Right renal cortex interstitium (tissue), 3 donors: ENCODE measurements around the gene DPYD. TPM values are rescaled to one million over a fixed set of nuclear protein-coding genes. Genes with fewer than 3 reads are reported as not detected.

Experiments
- DNase-seq, 3 donors: peaks; one replicate each; pipeline ENCODE4 v3.0.0-alpha.2; 2013; ENCODE audit warnings: low read depth in 3 of 3, low spot score in 2 of 3
- polyA plus RNA-seq, 3 donors: library from polyadenylated mRNA; unstranded; fragments of 120-200 nt; gene quantifications; one replicate each; pipeline ENCODE4 v1.2.1, GENCODE V29; 2013; ENCODE audit not compliant: insufficient read length in 3 of 3

Gene DPYD
- polyA plus RNA-seq, 3 donors = 13.8 to 14.9 (median 14.4) TPM

DNA sequence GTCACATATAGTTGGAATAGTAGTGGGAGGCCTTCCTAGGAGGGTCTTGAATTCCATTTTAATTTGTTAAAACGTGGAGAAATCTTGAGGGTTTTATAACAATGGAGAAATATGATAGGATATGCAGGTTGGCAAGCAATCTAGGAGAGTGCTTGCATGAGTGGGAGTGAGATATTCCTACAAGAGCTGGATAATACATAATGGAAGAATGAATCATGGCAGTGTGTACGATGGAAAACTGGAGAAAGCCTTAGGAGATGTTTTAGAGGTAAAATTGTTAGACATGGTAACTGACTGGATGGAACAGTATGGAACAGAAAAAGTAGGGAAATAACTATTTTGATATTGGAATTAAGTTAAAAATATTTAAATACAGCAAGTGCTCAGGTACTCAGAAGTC is 846.9 kb downstream of the DPYD start:
- no peak for DNase-seq

DNA sequence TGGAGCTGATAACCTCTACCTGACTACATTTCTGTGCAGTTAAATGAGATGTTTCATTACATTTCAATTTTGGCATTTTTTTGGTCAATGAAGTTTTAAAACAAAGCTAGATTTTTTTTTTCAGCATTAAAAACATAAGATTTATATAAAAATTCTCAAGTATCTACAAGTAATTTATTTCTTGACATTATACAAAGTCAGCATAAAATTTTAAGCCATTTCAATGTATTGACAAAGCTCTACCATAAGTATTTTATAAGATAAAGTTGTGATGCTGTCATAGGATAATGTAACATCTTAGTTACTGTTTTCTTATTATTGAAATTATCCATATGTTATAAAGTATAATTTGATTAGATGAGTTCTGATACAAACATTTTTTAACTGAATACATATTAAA is 847.7 kb downstream of the DPYD start:
- DNase-seq = no peak

DNA sequence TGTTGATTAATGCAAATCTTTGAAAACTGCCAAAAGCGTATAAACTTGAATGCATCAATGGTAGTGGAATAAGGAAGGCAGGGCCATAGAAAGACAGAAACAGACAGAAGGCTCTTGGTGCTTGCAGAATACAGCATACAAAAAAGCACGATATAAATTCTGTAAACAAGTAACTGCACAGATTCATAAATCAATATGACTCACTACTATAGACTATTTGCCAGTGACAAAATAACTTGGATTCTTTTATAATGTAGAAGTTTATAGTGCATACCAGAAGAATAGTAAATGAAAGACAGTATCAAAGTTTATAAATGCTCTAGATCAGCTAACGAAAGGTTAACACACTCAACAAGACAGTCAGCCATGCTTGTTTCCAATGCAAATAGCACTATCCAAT is 849.7 kb downstream of the DPYD start:
- DNase-seq = no peak

- no peak for DNase-seq
Measured at GRCh38 chr1:97070376-97070775, 850.5 kb downstream of the DPYD start.

DNA sequence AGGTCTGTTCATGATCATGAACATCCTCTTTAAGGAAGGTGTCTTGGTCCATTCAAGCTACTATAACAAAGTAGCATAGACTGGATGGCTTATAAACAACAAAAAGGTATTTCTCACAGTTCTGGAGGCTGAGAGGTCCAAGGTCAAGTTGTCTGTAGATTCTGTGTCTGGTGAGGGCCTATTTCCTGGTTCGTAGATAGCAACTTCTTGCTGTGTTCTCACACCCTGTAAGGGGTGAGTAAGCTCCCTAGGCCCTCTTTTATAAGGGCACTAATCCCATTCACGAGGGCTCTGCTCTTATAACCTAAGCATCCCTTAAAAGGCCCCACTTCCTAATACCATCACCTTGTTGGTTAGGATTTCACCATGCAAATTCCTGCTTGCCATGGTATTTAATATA is 851.5 kb downstream of the DPYD start:
- DNase-seq = no peak

DNA sequence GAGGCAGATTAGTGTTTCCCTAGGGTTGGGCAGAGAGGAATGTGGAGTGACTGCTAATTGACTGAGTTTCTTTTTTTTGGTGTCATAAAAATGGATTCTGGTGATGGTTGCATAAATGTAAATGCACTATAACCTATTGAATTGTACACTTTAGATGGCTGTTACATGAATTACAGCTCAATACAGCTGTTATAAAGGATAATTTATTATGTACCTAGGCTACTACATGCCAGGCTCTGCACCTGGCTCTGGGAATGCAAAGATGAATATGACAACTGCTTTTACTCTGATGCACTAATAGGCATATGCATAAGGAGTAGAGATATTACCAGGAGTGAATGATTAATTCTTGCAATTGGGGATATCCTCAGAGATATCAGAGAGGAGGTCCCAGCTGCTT is 854.0 kb downstream of the DPYD start:
- no peak for DNase-seq

DNA sequence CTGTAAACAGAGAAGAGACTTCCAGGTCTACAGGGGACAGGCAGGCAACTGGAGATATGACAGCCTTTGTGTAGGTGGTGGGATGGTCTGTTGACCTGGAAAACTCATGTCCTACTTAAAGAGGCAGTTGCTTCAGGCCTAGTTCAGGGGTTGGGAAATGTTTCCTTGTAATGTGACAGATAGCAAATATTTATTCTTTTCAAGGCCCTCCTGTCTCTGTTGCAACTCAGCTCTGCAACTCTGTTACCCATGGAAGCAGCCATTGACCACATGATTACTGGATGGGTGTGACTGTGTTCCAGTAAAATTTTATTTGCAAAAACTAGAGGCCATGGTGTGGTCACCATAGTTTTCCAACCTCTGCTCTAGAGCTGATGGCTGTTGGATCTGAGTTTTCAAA is 857.3 kb downstream of the DPYD start:
- no peak for DNase-seq

GRCh38 chr1:97061604-97062003 is 859.2 kb downstream of the DPYD start:
- no peak for DNase-seq

DNA sequence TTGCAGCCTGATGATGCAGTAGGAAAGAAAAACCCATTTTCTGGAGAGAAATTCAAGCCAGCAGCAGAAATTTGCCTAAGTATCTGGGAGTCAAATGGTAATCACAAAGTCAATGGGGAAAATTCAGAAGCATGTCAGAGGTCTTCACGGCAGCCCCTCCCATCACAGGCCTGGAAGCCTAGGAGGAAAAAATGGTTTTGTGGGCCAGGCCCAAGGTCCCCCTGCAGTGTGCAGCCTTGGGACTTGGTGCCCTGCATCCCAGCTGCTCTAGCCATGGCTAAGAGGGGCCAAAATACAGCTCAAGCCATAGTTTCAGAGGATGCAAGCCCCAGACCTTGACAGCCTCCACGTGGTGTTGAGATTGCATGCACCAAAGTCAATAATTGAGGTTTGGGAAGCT is 864.4 kb downstream of the DPYD start:
- no peak for DNase-seq

GRCh38 chr1:97053268-97053667 is 867.6 kb downstream of the DPYD start:
- no peak for DNase-seq

GRCh38 chr1:97051823-97052222 is 869.0 kb downstream of the DPYD start:
- no peak for DNase-seq

GRCh38 chr1:97050506-97050905 is 870.3 kb downstream of the DPYD start:
- DNase-seq = no peak

DNA sequence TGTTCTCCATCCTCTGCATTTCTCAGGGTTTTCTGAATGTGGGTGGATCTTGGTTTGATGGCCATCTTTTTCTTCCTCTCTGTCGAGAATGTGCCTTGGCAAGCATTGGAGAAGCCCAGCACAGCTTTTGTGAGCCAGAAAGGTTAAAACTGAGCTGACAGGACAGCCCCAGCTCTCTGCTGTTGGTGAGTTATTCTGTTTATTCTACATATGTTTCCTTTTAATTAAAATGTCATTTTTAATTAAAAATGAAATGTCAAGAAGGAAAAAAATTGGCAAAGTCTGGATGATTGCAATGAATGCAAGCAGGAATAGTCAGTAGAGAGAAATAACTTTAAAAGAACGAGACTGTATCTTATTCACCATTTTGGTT is 873.4 kb downstream of the DPYD start:
- no peak for DNase-seq

DNA sequence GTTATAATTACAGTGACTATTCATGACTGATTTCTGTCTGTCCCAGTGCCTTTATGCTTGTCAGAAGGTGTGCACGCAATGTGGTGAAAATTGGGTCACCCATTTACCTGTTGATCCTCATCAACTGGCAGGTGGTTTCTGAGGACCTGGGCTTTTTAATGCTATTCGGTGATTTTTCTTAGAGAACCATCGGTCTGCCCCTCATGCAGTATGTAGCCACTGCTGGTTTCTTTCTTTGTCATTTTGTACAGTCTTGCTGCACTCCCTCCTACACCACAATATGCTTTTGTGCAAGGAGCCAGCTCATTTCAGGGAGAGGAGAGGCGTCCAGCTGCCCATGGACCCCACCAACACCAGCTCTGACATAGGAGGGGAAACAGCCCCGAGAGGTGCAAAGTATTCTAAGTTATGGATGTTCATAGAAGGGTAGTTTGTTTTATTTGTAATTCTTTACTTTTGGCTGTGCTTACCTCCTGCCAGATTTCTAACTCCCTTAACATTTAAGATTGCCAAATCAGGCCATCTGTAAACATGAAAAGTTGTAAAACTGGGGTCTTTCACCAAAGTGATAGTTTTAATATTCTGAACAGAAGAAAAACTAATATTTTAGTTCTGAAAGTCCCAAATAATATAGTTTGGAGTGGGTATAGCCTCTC is 873.9 kb downstream of the DPYD start:
- DNase-seq = no peak

DNA sequence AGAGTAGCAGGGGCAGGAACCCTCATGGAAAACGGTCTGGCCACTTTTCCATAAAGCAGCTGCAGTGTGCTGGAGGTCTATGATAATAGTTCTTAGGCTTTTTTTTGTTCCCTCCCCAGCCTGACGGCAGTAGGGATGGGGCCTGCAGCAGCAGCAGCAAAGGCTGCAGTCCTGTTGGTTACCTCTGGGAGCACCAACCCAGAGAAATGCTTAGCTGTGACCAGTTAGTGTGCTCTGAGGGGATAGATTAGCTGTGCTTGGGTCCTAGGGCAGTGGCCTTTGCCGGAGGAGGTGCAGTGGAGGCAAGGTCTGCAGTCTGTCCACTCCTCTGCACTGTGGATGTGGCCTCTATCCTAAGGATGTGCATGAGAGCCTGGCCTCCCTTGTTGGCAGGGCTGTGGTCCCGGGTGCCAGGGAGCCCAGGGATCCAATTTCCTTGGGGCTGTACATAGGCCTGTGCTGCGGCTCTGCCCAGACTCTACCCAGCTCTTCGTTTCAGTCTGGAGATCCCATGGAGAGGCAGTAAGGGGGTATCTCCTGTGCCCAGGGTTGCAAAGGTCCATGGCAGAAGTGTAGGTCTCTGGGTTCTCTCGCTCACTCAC is 876.6 kb downstream of the DPYD start:
- DNase-seq = no peak

- DNase-seq = no peak
Measured at GRCh38 chr1:97042551-97042950, 878.3 kb downstream of the DPYD start.

- no peak for DNase-seq
Measured at GRCh38 chr1:97041026-97041425, 879.8 kb downstream of the DPYD start.

DNA sequence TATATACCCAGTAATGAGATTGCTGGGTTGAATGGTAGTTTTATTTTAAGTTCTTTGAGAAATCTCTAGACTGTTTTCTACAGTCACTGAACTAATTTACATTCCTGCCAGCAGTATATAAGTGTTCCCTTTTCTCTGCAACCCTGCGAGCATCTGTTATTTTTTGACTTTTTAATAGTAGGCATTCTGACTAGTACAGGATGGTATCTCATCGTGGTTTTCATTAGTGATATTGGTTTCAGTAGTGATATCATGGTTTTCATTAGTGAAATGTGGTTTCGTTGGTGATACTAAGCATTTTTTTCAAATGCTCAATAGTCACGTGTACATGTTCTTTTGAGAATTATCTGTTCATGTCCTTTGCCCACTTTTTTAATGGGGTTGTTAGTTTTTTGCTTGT is 882.4 kb downstream of the DPYD start:
- no peak for DNase-seq

DNA sequence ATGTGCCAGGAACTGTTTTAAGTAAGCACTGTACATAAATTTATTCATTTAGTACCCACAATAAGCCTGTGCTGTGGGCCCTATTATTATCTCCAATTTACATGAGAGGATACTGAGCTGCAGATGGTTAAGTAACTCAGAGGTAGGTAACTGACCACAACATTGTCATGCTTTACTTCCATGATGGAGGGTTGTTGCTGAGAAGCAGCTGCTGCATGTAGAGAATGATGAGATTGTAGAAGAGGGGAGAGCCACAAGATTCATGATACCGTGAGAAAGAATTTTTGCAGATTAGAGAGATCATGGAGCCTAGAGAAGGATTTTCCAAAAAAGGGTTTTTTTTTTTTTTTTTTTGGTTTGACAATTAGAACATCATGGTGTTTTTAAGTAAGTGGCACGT is 886.2 kb downstream of the DPYD start:
- no peak for DNase-seq

- DNase-seq = no peak
Measured at GRCh38 chr1:97033949-97034348, 886.9 kb downstream of the DPYD start.
